ENCODE results near the gene MIDN.

Gene MIDN

GRCh38 chr19:1284293-1284978, 36.1 kb downstream of the MIDN start:
- TF ChIP-seq, protein P1, sequence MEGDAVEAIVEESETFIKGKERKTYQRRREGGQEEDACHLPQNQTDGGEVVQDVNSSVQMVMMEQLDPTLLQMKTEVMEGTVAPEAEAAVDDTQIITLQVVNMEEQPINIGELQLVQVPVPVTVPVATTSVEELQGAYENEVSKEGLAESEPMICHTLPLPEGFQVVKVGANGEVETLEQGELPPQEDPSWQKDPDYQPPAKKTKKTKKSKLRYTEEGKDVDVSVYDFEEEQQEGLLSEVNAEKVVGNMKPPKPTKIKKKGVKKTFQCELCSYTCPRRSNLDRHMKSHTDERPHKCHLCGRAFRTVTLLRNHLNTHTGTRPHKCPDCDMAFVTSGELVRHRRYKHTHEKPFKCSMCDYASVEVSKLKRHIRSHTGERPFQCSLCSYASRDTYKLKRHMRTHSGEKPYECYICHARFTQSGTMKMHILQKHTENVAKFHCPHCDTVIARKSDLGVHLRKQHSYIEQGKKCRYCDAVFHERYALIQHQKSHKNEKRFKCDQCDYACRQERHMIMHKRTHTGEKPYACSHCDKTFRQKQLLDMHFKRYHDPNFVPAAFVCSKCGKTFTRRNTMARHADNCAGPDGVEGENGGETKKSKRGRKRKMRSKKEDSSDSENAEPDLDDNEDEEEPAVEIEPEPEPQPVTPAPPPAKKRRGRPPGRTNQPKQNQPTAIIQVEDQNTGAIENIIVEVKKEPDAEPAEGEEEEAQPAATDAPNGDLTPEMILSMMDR (IDR thresholded peaks at IDR 0.05; ENCODE audit: borderline replicate concordance, insufficient read depth, low read depth, low read length): no peak
- H3K4me3 ChIP-seq (ENCODE audit: low read depth, low read length): no peak overlapping the region

DNA sequence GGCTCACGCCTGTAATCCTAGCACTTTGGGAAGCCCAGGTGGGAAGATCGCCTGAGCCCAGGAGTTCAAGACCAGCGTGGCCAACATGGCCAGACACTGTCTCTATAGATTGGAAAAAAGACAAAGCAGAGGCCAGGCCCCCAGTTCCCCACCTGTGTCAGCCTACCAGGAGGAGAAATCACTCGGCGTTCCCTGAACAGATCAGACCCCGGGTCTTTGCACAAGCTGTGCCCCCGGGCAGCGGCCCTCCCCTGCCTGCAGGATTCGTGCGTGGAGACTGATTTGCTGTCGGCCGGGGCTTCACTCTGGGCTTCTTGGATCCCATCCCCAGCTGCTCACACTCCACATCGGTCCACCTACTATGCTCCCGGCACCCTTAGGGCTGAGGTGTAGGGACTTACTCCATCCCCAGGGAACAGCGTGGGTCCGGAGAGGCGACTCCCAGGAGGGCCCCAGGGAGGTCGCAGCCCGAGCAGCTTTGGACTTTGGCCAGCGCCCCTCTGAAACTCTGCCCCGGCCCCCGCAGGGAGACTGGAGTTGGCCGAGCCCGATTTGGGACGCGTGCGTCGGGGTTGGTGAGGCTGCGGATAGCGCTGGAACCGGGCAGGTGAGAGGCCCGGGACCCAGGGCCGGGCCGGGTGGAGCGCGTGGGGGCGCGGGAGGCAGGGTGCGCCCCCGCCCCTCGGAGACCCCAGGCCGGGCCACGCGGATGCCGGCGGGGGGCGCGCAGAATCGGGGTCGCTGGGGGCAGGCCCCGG, 36.8 kb downstream of the MIDN start:
- TF ChIP-seq, protein P1 (IDR thresholded peaks at IDR 0.05; ENCODE audit: borderline replicate concordance, insufficient read depth, low read depth, low read length): no peak
- no peak overlapping the region for H3K4me3 ChIP-seq (ENCODE audit: low read depth, low read length)

GRCh38 chr19:1285737-1286360, 37.5 kb downstream of the MIDN start, which contains the start of gene EFNA2:
TSS of gene EFNA2 (plus strand) at chr19:1285873. CDS start at chr19:1286169, 296 bp downstream.
- H3K4me3 ChIP-seq (ENCODE audit: low read depth, low read length): no peak within 1 kb of the TSS
- TF ChIP-seq, protein P1 (IDR thresholded peaks at IDR 0.05; ENCODE audit: borderline replicate concordance, insufficient read depth, low read depth, low read length): no peak

GRCh38 chr19:1286487-1287353, 38.3 kb downstream of the MIDN start:
- no peak overlapping the region for H3K4me3 ChIP-seq (ENCODE audit: low read depth, low read length)
- TF ChIP-seq, protein P1 (IDR thresholded peaks at IDR 0.05; ENCODE audit: borderline replicate concordance, insufficient read depth, low read depth, low read length): no peak

DNA sequence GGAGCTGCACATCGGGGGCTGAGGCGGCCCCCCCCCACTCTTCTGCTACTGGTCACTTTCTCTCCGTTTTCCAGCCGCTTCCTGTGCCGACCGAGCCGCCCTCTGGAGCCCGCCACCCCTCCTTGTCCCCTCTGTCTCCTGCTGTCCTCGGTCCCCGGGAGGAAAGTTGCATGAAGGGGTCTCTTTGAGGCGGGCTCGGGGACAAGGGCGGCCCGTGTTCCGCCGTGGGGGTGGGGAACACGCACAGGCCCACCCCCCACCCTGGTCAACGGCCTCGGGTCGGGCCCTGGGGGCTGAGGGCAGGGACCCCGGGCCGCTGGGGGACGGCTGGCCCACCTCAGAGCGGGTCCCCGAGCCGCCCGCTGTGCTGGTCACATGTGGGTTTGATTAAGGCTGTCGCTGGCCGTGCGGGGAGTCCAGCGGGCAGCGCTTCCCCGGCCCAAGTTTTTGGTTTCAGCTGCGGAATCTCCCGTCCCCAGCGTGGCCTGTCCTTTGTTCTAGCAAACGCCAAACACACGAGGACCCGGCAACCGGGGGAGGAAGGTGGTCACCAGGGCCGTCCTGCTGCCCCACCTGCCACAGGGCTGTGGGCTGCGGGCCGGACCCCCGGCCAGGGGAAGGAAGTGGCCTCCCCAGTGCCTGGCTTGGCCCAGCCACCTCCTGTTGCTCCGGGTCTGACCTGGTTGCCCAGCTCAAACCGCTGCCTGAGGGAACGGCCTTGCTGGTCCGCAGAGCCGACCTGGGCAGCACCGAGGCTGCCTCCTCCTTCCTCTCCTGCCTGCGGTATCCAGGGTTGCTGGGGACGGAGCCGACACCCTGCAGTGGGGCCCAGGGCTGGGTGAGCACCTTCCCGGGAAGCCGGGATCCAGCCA, 39.2 kb downstream of the MIDN start:
- no peak overlapping the region for H3K4me3 ChIP-seq (ENCODE audit: low read depth, low read length)
- TF ChIP-seq, protein P1 (IDR thresholded peaks at IDR 0.05; ENCODE audit: borderline replicate concordance, insufficient read depth, low read depth, low read length): no peak

DNA sequence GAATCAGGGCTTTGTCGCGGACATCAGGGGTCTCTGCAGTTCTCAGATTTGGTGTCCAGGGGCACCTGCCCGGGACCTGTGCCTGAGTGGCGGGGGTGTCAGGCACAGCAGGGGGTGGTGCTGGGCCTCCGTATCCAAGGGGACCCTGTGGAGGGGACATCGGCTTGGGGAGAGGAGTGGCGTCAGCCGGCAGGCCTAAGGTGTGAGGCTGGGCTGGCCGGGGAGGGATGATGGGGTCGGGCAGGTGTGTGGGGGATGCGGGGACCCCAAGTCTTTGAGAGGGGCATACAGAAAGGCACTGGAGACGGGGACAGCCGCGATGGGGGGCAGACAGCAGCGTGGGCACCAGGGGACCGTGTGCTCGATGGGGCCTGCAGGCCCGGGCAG, 39.8 kb downstream of the MIDN start:
- no peak overlapping the region for H3K4me3 ChIP-seq (ENCODE audit: low read depth, low read length)
- TF ChIP-seq, protein P1 (IDR thresholded peaks at IDR 0.05; ENCODE audit: borderline replicate concordance, insufficient read depth, low read depth, low read length): no peak
